Vagina (tissue), 2 donors: ENCODE measurements around the gene SIK2. TPM values are rescaled to one million over a fixed set of nuclear protein-coding genes. Genes with fewer than 3 reads are reported as not detected.

ENCODE experiments used
- DNase-seq, 2 donors: peaks; one replicate each; pipeline ENCODE4 v3.0.0-alpha.2; 2017; ENCODE audit errors: extremely low spot score in 2 of 2
- H3K27ac ChIP-seq: fragments of 200-600 bp; sonication (generic); one replicate; pipeline ENCODE4 v1.5.1; 2019
- H3K27me3 ChIP-seq: fragments of 200-600 bp; sonication (generic); one replicate; pipeline ENCODE4 v1.5.1; 2019
- H3K36me3 ChIP-seq, 2 donors: fragments of 200-600 bp; sonication (generic); one replicate each; pipeline ENCODE4 v1.5.1; 2017 to 2019
- H3K4me1 ChIP-seq: fragments of 200-600 bp; sonication (generic); one replicate; pipeline ENCODE4 v1.5.1; 2019
- H3K4me3 ChIP-seq, 2 donors: fragments of 200-600 bp; sonication (generic); 1 replicate in 1 of 2; 2 replicates in 1 of 2; pipeline ENCODE4 v1.5.1; 2016 to 2019
- H3K9me3 ChIP-seq: fragments of 200-600 bp; sonication (generic); one replicate; pipeline ENCODE4 v1.5.1; 2019
- POLR2A ChIP-seq, 2 donors: fragments of 450-650 bp; IDR thresholded peaks; one replicate each; pipeline ENCODE4 v1.6.1; 2017; ENCODE audit warnings: antibody characterized with exemption in 2 of 2, mild to moderate bottlenecking in 2 of 2, moderate library complexity in 2 of 2
- POLR2AphosphoS5 ChIP-seq, 2 donors: sonication (generic); formaldehyde crosslinking; IDR thresholded peaks; one replicate each; pipeline ENCODE4 v1.9.0; 2017; ENCODE audit warnings: antibody characterized with exemption in 2 of 2, mild to moderate bottlenecking in 2 of 2, low read depth in 1 of 2; ENCODE audit not compliant: insufficient read depth in 1 of 2
- intact Hi-C: fragments of 100-400 bp; cut with DNase I; formaldehyde crosslinking; loops from one replicate; pipeline ENCODE4 v1.15.1; 2023
- total RNA-seq: library from RNA; depleted of rRNA; stranded (reverse); fragments of >200 nt; gene quantifications from one replicate; pipeline ENCODE4 v1.2.3, GENCODE V29; 2016
- TF ChIP-seq, protein P1 (sequence below), 3 experiments: fragments of 450-650 bp in 2 of 3; fragments of 200-600 bp in 1 of 3; sonication (generic) in 1 of 3; IDR thresholded peaks; one replicate each; pipeline ENCODE4 v1.5.1; 2017 to 2019; ENCODE audit warnings: antibody characterized with exemption in 3 of 3, mild to moderate bottlenecking in 2 of 3, moderate library complexity in 2 of 3

The SIK2 gene
- total RNA-seq, 1 donor from 2014 or later, result 16.7 TPM

GRCh38 chr11:111582163-111582562 is 20.1 kb upstream of the SIK2 start:
- no peaks in the 10 kb centered on the region for H3K36me3 ChIP-seq
- intact Hi-C loops, result loop anchor here (5.0 kb wide), 1 partner anchor 260 kb away; no protein-coding TSS in a partner anchor
- H3K27me3 ChIP-seq, result no peaks in the 10 kb centered on the region
- H3K9me3 ChIP-seq, result no peaks in the 10 kb centered on the region
- TF ChIP-seq, protein P1, sequence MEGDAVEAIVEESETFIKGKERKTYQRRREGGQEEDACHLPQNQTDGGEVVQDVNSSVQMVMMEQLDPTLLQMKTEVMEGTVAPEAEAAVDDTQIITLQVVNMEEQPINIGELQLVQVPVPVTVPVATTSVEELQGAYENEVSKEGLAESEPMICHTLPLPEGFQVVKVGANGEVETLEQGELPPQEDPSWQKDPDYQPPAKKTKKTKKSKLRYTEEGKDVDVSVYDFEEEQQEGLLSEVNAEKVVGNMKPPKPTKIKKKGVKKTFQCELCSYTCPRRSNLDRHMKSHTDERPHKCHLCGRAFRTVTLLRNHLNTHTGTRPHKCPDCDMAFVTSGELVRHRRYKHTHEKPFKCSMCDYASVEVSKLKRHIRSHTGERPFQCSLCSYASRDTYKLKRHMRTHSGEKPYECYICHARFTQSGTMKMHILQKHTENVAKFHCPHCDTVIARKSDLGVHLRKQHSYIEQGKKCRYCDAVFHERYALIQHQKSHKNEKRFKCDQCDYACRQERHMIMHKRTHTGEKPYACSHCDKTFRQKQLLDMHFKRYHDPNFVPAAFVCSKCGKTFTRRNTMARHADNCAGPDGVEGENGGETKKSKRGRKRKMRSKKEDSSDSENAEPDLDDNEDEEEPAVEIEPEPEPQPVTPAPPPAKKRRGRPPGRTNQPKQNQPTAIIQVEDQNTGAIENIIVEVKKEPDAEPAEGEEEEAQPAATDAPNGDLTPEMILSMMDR (IDR thresholded peaks at IDR 0.05), result no peak
- TF ChIP-seq POLR2AphosphoS5 (IDR thresholded peaks at IDR 0.05; ENCODE audit: insufficient read depth in 1 of 2, low read depth in 1 of 2) (no peak), POLR2A (IDR thresholded peaks at IDR 0.05) (no peak)
- no peaks in the 10 kb centered on the region for H3K4me1 ChIP-seq
- no peak for DNase-seq
- H3K27ac ChIP-seq, result no peak overlapping the region
- no peak overlapping the region for H3K4me3 ChIP-seq

GRCh38 chr11:111582881-111583280 is 19.4 kb upstream of the SIK2 start:
- intact Hi-C loops, result loop anchor here (5.0 kb wide), 1 partner anchor 259 kb away; no protein-coding TSS in a partner anchor
- H3K4me3 ChIP-seq, result no peak overlapping the region
- no peaks in the 10 kb centered on the region for H3K9me3 ChIP-seq
- TF ChIP-seq POLR2AphosphoS5 (IDR thresholded peaks at IDR 0.05; ENCODE audit: insufficient read depth in 1 of 2, low read depth in 1 of 2) (no peak), POLR2A (IDR thresholded peaks at IDR 0.05) (no peak)
- TF ChIP-seq, protein P1 (IDR thresholded peaks at IDR 0.05), result no peak
- no peak for DNase-seq
- no peaks in the 10 kb centered on the region for H3K36me3 ChIP-seq
- H3K27me3 ChIP-seq, result no peaks in the 10 kb centered on the region
- H3K27ac ChIP-seq, result no peak overlapping the region
- H3K4me1 ChIP-seq, result no peaks in the 10 kb centered on the region

DNA sequence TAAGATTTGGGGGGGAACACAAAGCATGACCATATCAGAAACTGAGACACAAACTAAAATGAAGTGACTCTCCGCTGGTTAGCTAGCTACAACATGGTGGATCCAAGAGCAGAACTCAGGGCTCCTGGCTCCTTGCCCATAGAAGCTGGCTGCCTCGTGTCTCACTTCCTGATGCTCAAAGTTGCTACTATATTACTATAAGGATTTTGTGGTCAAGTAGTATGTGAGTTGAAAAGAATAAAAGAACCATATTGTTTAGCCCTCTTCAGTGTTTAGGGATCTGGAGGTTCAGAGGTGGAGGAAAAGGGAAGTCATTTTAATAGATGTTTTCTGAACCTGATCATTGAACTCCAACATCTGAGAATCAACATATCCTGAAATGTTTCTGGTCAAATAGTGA is 16.9 kb upstream of the SIK2 start:
- no peak for DNase-seq
- Histone ChIP-seq H3K4me3 (no peak overlapping the region), H3K9me3 (no peaks in the 10 kb centered on the region), H3K36me3 (no peaks in the 10 kb centered on the region), H3K27ac (no peak overlapping the region), H3K27me3 (no peaks in the 10 kb centered on the region), H3K4me1 (no peaks in the 10 kb centered on the region)
- intact Hi-C loops, result no loop called here
- TF ChIP-seq, protein P1 (IDR thresholded peaks at IDR 0.05), result no peak
- TF ChIP-seq POLR2AphosphoS5 (IDR thresholded peaks at IDR 0.05; ENCODE audit: insufficient read depth in 1 of 2, low read depth in 1 of 2) (no peak), POLR2A (IDR thresholded peaks at IDR 0.05) (no peak)

DNA sequence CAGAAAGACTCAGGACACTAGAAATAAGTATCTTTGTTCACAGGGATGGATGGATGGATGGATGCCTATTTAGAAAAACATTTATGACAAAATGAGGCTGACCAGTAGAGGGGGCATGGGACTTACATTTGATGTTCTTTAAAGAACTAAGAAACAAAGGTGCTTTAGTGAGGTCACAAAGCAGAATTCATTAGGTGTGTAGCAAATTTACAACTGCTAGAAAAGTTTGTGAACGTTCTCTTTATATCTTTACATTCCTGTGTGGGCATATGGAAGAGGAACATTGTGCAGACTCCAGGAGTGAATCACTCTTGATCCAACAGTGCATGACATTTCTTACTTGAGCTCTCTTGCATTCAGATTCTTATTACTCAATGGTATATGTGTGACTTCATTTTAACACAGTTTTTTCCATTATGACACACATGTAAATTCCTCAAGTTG is 15.8 kb upstream of the SIK2 start:
- intact Hi-C loops, result no loop called here

DNA sequence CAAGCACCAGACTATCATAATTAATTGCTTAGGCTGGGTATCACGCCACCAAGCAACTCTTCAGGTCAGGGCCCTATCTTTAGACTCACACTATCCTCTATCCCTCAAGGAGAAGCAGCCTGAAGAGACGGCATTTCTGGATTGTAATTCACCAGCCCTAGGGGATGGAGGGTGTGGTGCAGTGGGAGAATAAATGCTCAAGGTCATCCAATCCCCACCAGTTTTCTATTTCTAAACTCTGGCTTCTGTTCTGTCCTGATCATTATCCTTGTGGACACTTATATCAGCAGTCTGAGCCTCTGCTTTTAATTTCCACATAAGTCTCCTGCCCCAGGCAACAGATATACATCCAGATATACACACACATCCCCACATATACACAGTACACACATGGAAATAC is 13.1 kb upstream of the SIK2 start:
- intact Hi-C loops, result no loop called here
- TF ChIP-seq POLR2AphosphoS5 (IDR thresholded peaks at IDR 0.05; ENCODE audit: insufficient read depth in 1 of 2, low read depth in 1 of 2) (no peak), POLR2A (IDR thresholded peaks at IDR 0.05) (no peak)
- TF ChIP-seq, protein P1 (IDR thresholded peaks at IDR 0.05), result no peak
- H3K9me3 ChIP-seq, result no peaks in the 10 kb centered on the region
- no peak overlapping the region for H3K4me3 ChIP-seq
- H3K36me3 ChIP-seq, result no peaks in the 10 kb centered on the region
- no peaks in the 10 kb centered on the region for H3K4me1 ChIP-seq
- no peak for DNase-seq
- H3K27ac ChIP-seq, result no peak overlapping the region
- no peaks in the 10 kb centered on the region for H3K27me3 ChIP-seq

More for the DNA sequence above, 15.8 kb upstream of the SIK2 start:
- no peak for DNase-seq
- Histone ChIP-seq H3K36me3 (no peaks in the 10 kb centered on the region), H3K9me3 (no peaks in the 10 kb centered on the region), H3K27me3 (no peaks in the 10 kb centered on the region), H3K4me1 (no peaks in the 10 kb centered on the region), H3K27ac (no peak overlapping the region), H3K4me3 (no peak overlapping the region)
- TF ChIP-seq, protein P1 (IDR thresholded peaks at IDR 0.05), result peak; percentile 20 to 59 (median 33)
- no peak for TF ChIP-seq POLR2A (IDR thresholded peaks at IDR 0.05)
